Measurements from ENCODE around the gene LAMC2.

The LAMC2 gene

GRCh38 chr1:183287191-183287675 lies 101.2 kb downstream of the LAMC2 start:
- TF ChIP-seq, protein P1, sequence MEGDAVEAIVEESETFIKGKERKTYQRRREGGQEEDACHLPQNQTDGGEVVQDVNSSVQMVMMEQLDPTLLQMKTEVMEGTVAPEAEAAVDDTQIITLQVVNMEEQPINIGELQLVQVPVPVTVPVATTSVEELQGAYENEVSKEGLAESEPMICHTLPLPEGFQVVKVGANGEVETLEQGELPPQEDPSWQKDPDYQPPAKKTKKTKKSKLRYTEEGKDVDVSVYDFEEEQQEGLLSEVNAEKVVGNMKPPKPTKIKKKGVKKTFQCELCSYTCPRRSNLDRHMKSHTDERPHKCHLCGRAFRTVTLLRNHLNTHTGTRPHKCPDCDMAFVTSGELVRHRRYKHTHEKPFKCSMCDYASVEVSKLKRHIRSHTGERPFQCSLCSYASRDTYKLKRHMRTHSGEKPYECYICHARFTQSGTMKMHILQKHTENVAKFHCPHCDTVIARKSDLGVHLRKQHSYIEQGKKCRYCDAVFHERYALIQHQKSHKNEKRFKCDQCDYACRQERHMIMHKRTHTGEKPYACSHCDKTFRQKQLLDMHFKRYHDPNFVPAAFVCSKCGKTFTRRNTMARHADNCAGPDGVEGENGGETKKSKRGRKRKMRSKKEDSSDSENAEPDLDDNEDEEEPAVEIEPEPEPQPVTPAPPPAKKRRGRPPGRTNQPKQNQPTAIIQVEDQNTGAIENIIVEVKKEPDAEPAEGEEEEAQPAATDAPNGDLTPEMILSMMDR (IDR thresholded peaks at IDR 0.05; ENCODE audit: low read depth, low read length): no peak
- Histone ChIP-seq H3K9me3 (ENCODE audit: severe bottlenecking) (peaks cover 4% of the 10 kb centered on the region), H3K27ac (no peak overlapping the region), H3K4me3 (ENCODE audit: low read depth, low read length) (no peak overlapping the region), H3K27me3 (ENCODE audit: insufficient read depth, low read depth, severe bottlenecking) (no peaks in the 10 kb centered on the region), H3K36me3 (no peaks in the 10 kb centered on the region)
- no peak for DNase-seq

GRCh38 chr1:183288583-183288982 lies 102.5 kb downstream of the LAMC2 start:
- no peaks in the 10 kb centered on the region for H3K27me3 ChIP-seq (ENCODE audit: insufficient read depth, low read depth, severe bottlenecking)
- no peak overlapping the region for H3K27ac ChIP-seq
- H3K9me3 ChIP-seq (ENCODE audit: severe bottlenecking): peaks cover 4% of the 10 kb centered on the region
- no peak for DNase-seq
- TF ChIP-seq, protein P1 (IDR thresholded peaks at IDR 0.05; ENCODE audit: low read depth, low read length): no peak
- no peaks in the 10 kb centered on the region for H3K36me3 ChIP-seq
- no peak overlapping the region for H3K4me3 ChIP-seq (ENCODE audit: low read depth, low read length)

DNA sequence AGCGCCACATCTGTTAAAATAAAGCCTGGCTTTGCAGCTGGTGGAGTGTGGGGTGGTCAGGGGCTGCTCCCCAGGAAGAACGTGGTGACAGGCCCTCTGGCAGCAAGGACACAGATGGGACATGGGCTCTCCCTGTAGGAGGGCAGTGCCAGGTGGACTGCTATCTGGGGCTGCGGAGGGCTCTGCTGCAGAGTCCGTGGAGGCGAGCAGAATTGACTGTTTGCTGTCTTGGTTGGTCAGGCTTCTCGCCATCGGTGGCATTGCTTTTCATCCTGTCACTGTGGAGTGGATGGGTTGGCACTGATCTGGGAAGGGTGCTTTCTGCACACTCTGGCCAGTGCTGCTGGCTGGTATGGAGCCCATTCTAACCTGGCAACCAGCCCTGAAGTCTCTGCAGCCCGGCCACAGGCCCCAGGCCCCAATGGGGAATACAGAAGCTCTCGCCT lies 103.0 kb downstream of the LAMC2 start:
- Histone ChIP-seq H3K27me3 (ENCODE audit: insufficient read depth, low read depth, severe bottlenecking) (no peaks in the 10 kb centered on the region), H3K4me3 (ENCODE audit: low read depth, low read length) (no peak overlapping the region), H3K27ac (no peak overlapping the region), H3K36me3 (no peaks in the 10 kb centered on the region), H3K9me3 (ENCODE audit: severe bottlenecking) (peaks cover 4% of the 10 kb centered on the region)
- TF ChIP-seq, protein P1 (IDR thresholded peaks at IDR 0.05; ENCODE audit: low read depth, low read length): no peak
- peak; percentile 21 for DNase-seq

DNA sequence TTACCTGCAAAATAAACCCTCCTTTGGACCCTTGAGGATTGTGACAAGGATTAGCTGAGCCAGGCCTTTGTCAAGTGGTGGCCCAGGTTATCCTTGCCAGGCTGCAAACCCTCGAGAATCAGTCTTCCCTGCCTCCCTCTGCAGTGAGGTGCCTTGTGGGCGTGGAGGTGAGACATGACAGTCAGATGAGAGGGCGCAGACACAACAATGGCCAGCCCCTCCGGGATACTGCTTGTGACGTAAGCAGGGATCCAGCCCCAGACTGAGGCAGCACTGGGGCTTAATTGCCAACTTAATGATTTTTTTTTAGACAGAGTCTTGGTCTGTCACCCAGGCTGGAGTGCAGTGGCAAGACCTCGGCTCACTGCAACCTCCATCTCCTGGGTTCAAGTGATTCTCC lies 104.6 kb downstream of the LAMC2 start:
- Histone ChIP-seq H3K27ac (no peak overlapping the region), H3K36me3 (no peaks in the 10 kb centered on the region), H3K4me3 (ENCODE audit: low read depth, low read length) (no peak overlapping the region), H3K9me3 (ENCODE audit: severe bottlenecking) (peaks cover 4% of the 10 kb centered on the region), H3K27me3 (ENCODE audit: insufficient read depth, low read depth, severe bottlenecking) (no peaks in the 10 kb centered on the region)
- no peak for DNase-seq
- TF ChIP-seq, protein P1 (IDR thresholded peaks at IDR 0.05; ENCODE audit: low read depth, low read length): no peak

DNA sequence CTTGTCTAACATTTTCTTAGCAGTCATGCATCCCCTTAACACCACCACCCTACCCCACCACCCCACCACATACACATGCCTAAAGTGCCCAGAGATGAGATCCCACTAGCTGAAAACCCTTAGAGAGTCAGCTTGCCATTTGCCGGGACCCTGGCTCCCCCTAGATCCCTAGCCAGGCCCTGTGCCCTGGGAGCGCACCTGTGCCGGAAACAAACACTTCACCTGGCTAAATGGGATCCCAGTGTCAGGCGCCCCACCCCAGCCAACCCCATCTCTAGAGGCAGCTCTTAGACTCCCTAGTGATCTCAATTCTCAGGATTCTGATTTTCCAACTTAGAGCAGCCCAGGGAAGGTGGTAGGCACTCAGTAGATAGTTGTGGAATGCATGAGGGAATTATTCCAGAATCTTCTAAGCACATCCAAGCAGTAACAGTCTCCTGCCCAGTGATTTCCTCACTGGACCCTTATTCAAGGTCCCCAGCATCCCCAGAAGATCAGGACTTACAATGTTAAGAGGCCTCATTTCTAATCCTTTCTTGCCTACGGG lies 105.2 kb downstream of the LAMC2 start:
- Histone ChIP-seq H3K27me3 (ENCODE audit: insufficient read depth, low read depth, severe bottlenecking) (no peaks in the 10 kb centered on the region), H3K36me3 (no peaks in the 10 kb centered on the region), H3K9me3 (ENCODE audit: severe bottlenecking) (peaks cover 4% of the 10 kb centered on the region), H3K4me3 (ENCODE audit: low read depth, low read length) (no peak overlapping the region), H3K27ac (no peak overlapping the region)
- DNase-seq: no peak
- TF ChIP-seq, protein P1 (IDR thresholded peaks at IDR 0.05; ENCODE audit: low read depth, low read length): no peak

Data from WERI-Rb-1 (cell line).